ENCODE results near the gene NOTUM.

DNA sequence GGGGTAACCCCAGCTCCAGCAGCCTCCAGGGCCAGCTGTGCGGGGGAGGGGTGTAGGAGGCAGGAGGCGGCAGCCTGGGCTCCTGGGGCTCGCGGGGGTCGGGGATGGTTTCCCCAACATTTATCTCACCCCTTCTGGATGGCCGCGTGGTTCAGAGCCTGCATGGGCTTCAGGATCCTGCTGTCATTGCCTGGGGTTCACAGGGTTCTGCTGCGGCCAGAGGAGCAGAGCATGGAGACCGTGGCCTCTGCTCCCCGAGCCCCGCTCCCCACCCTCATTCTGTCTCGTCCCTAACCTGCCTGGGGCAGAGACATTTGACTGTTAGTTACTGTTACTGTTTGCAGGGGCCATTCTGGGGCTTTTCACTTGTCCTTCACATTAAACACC, 18.8 kb downstream of the NOTUM start:
- TF ChIP-seq CTCF (conservative IDR thresholded peaks at IDR 0.05 in 1 of 2, IDR thresholded peaks at IDR 0.05 in 1 of 2; ENCODE audit: extremely low read depth in 1 of 2, insufficient read depth in 1 of 2, low read depth in 1 of 2, low read length in 2 of 2) (no peak), EZH2 (IDR thresholded peaks at IDR 0.05; ENCODE audit: borderline replicate concordance, low read length) (no peak)

Data from mammary epithelial cell (primary cell).